Measurements from ENCODE around the gene SCUBE2. TPM values are rescaled to one million over a fixed set of nuclear protein-coding genes. Genes with fewer than 3 reads are reported as not detected.
"Not testable (repeated sequence)": the region's sequence is repeated elsewhere in the genome, so short reads cannot be mapped to it uniquely, and the experiment has no call there.

The SCUBE2 gene
- polyA plus RNA-seq, 3 donors = 10.0 to 72.2 (median 11.0) TPM

DNA sequence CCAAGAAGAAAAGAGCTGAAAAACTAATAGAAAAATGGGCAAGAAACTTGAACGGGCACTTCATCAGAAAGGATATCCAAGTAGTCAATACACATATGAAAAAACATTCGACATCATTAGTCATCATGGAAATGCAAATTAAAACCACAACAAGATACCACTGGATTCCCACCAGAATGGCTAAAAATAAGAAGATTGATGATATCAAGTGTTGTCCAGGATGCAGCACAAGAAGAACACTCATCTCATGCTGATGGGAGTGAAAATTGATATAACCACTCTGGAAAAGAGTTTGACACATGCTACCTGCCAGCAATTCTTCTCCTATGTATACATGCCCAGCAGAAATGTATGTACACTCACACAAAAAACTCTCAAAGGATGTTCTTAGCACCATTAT is 26.9 kb upstream of the SCUBE2 start:
- WGBS, 3 donors = 94 to 95% (median 95%) methylated on average over 2 of the region's 2 CpGs
- H3K27ac ChIP-seq (ENCODE audit: low read depth, low read length) = no peak overlapping the region

GRCh38 chr11:9112075-9112474 is 20.7 kb upstream of the SCUBE2 start:
- WGBS, 3 donors = 92 to 100% (median 96%) methylated on average over 2 of the region's 2 CpGs
- no peak overlapping the region for H3K27ac ChIP-seq (ENCODE audit: low read depth, low read length)

GRCh38 chr11:9109858-9110731 is 18.7 kb upstream of the SCUBE2 start:
- WGBS, 3 donors = 91 to 93% (median 93%) methylated on average over 3 of the region's 3 CpGs
- H3K27ac ChIP-seq (ENCODE audit: low read depth, low read length) = no peak overlapping the region

DNA sequence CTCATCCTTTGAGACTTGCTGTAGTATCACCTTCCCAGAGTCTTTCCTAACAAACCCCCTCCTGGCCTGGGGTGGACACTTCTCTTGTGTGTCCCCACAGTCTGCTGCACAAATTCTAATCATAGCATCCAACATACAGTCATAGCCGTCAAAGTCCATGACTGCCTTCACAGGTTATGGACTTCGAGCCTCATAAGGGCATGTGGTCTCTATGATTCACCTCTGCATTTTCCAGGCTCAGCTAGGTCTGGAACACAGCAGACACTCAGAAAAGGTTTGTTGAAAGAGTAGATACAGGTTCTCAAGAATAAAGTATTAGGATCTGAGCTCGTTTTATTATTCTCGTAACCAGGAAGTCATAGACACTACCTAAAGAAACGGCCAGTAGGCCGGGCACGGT is 13.2 kb upstream of the SCUBE2 start:
- WGBS, 3 donors = 91 to 93% (median 92%) methylated on average over 7 of the region's 7 CpGs

DNA sequence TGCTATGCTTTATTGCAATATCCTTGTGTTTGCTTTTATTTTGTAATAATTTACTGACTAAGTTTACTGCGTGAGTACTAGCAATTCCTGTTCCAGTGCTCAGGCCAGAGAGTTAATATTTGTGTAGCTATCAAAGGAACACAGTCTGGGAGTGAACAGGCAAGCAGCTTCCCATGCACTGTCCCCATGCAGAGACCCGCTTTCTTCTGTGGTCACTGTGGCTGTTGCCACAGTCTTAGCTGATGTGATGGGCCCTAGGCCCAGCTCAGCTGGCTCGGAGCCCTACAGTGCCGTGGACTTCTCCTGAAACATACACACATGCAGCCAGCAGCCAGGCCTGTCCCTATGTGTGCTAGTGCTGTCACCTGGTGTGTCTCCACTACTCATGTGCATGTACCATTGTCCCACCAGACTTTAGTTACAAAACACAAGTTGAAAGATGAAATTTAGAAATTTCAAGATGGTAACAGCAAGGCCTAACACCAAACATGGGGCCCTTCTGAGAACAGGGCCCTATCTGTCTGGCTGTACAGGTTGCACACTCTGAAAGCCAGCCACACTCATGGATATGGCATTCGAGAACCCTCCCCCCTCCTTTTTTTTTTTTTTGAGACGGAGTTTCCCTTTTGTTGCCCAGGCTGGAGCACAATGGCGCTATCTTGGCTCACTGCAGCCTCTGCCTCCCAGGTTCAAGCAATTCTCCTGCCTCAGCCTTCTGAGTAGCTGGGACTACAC is 12.3 kb upstream of the SCUBE2 start:
- no peak overlapping the region for H3K27ac ChIP-seq (ENCODE audit: low read depth, low read length)
- 54 to 95% (median 94%) methylated on average over 7 of the region's 7 CpGs for WGBS, 3 donors

More for the DNA sequence above, 13.2 kb upstream of the SCUBE2 start:
- no peak overlapping the region for H3K27ac ChIP-seq (ENCODE audit: low read depth, low read length)

DNA sequence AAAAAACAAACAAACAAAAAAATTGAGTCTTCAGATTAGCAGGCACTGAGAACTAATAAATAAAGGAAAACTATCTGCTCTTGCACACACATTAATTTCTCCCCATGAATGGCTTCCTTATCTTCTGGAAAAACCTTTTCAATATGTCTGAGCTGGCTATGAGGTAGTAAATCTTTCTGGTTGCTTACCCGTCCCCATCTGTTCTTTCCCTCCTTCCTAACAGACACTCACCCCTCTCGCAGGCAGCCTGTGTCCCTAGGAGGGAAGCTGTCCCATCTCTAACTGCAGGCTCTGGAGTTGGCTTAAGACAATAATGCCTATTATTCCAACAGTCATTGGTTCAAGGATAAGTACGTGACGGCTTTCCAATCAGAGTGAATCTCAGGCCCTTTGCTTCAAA is 8.2 kb upstream of the SCUBE2 start:
- WGBS, 3 donors = 72 to 93% (median 78%) methylated on average over 4 of the region's 4 CpGs
- no peak overlapping the region for H3K27ac ChIP-seq (ENCODE audit: low read depth, low read length)

- 82 to 98% (median 89%) methylated on average over 2 of the region's 2 CpGs for WGBS, 3 donors
- not testable (repeated sequence) for H3K27ac ChIP-seq (ENCODE audit: low read depth, low read length)
Observed at GRCh38 chr11:9098455-9098854, 7.1 kb upstream of the SCUBE2 start.

- 87 to 90% (median 89%) methylated on average over 21 to 23 of the region's 23 CpGs for WGBS, 3 donors
- H3K27ac ChIP-seq (ENCODE audit: low read depth, low read length) = not testable (repeated sequence)
Observed at GRCh38 chr11:9097186-9097943, 6.0 kb upstream of the SCUBE2 start.

DNA sequence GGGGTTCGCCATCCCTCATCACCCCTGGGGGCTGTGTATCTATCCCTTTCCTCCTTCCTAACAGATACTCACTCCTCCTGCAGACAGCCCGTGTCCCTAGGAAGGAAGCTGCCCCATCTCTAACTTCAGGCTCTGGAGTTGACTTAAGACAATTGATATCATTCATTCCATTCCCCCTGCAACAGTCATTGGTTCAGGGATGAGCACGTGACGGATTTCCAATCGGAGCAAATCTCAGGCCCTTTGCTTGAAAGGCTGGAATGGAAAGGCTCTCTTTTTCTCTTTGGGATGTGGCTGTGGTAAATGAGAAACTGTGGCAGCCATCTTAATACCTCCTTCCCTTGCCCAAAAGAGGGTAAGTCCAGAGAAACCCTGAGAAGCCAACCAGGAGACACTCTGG is 5.0 kb upstream of the SCUBE2 start:
- no peak overlapping the region for H3K27ac ChIP-seq (ENCODE audit: low read depth, low read length)
- 92 to 96% (median 93%) methylated on average over 5 of the region's 5 CpGs for WGBS, 3 donors

DNA sequence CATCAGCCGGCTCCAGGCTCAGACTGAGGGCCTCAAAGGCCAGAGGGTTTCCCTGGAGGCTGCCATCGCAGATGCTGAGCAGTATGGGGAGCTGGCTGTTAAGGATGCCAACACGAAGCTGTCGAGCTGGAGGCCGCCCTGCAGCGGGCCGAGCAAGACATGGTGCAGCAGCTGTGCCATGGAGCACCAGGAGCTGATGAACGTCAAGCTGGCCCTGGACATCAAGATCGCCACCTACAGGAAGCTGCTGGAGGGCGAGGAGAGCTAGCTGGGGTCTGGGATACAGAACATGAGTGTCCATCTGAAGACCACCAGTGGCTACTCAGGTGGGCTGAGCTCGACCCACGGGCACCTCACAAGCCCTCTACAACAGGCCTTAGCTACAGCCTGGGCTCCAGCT is 4.0 kb upstream of the SCUBE2 start:
- no peak overlapping the region for H3K27ac ChIP-seq (ENCODE audit: low read depth, low read length)
- WGBS, 3 donors = 88 to 94% (median 90%) methylated on average over 12 of the region's 12 CpGs

- 97 to 98% (median 97%) methylated on average over 8 of the region's 8 CpGs for WGBS, 3 donors
- H3K27ac ChIP-seq (ENCODE audit: low read depth, low read length) = no peak overlapping the region
Observed at GRCh38 chr11:9094420-9094819, 3.0 kb upstream of the SCUBE2 start.

GRCh38 chr11:9092853-9093778 is 1.7 kb upstream of the SCUBE2 start:
- H3K27ac ChIP-seq (ENCODE audit: low read depth, low read length) = no peak overlapping the region
- WGBS, 3 donors = 55 to 78% (median 77%) methylated on average over 10 of the region's 10 CpGs

DNA sequence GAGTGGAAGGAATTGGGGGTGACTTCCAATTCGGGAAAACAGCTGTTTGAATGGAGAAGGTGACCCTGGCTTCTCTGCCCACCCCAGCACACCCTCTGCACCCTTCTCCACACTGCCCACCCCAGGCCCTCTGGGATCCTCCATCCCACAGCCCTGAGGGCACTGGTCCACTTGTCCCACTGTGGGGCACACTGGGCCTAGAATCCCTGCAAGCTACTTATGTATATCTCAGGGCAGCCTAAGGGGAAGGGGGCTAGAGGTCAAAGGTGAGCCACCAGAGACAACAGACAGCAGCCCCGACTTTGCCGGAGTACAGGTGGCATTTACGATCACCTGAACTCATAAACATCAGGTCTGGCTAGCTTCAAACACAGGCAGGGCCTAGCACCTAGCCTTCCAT is 673 bp upstream of the SCUBE2 start:
- WGBS, 3 donors = 68 to 84% (median 80%) methylated on average over 4 of the region's 4 CpGs
- H3K27ac ChIP-seq (ENCODE audit: low read depth, low read length) = no peak overlapping the region

DNA sequence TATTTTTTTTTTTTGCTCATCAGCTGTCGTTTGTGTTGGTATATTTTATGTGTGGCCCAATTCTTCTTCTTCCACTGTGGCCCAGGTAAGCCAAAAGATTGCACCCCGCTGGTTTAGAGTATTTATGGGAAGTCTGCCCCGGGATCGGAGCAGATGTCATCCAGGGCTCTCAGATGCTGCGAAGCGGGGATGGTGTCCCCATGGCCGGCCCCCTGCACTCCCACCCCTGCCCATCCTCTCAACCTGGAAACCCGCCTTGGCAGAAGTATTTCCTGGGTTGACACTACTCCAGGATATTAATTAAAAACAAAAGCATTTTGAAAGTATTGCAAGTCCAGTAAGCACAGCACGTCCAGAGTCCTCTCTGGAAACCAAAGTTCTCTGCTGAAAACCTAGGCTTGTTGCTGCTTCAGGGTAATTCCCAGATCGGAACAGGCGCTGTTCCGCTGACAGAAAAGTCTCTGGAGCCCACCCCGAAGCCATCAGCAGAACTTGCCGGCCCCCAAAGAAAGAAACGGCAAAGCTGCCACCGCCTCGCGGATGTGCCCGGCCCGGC is 833 bp downstream of the SCUBE2 start:
- H3K27ac ChIP-seq (ENCODE audit: low read depth, low read length) = no peak overlapping the region
- 29 to 43% (median 32%) methylated on average over 18 to 20 of the region's 20 CpGs for WGBS, 3 donors

GRCh38 chr11:9089636-9090035 is 1.8 kb downstream of the SCUBE2 start:
- 91 to 92% (median 91%) methylated on average over 6 of the region's 6 CpGs for WGBS, 3 donors

DNA sequence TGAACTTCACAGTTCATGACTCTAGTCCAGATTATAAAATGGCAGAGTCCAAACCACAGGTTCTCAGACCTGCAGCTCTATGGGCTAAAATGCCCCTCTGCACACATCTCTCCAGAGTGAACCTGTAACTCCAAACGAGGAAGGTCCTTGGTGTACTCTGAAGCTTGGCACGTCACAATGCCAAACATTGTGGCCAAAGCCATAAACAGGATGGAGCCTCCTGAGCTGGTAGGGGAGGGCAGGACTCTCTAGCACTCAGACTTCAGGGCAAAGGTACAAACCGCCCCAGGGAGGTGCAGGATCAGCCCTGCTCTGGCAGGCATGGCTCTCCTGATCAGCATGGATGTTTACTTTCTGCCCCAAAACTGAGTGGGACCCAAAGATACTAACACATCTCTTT is 2.3 kb downstream of the SCUBE2 start:
- no peak overlapping the region for H3K27ac ChIP-seq (ENCODE audit: low read depth, low read length)
- 47 to 82% (median 69%) methylated on average over 3 of the region's 3 CpGs for WGBS, 3 donors

More at GRCh38 chr11:9089636-9090035, 1.8 kb downstream of the SCUBE2 start:
- H3K27ac ChIP-seq (ENCODE audit: low read depth, low read length) = no peak overlapping the region

- no peak overlapping the region for H3K27ac ChIP-seq (ENCODE audit: low read depth, low read length)
- 91 to 95% (median 95%) methylated on average over 4 of the region's 4 CpGs for WGBS, 3 donors
Observed at GRCh38 chr11:9082575-9082974, 8.8 kb downstream of the SCUBE2 start.

DNA sequence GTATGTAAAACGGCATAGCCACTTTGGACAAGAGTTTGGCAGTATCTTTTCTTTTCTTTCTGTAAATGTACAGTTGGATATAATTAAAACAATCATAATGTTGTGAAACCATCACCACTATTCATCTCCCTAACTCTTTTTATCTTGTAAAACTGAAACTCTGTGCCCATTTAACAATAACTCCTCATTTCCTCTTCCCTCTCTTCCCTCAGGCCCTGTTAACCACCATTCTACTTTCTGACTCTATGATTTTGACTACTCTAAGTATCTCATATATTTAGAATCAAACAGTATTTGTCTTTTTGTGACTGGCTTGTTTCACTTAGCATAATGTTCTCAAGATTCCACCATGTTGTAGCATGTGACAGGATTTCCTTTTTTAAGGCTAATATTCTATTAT is 10.2 kb downstream of the SCUBE2 start:
- no peak overlapping the region for H3K27ac ChIP-seq (ENCODE audit: low read depth, low read length)
- WGBS, 3 donors = 76 to 93% (median 79%) methylated on average over 1 of the region's 1 CpG

All from adipose tissue (tissue), 3 donors.